HG03064 (cell line): ENCODE data around the gene C1QTNF1.

ENCODE experiments used
- ATAC-seq: cut with Tn5 transposase; IDR thresholded peaks from one replicate; pipeline ENCODE4 v1.9.1; 2021; ENCODE audit warnings: low read depth; ENCODE audit not compliant: unreplicated experiment

The C1QTNF1 gene

GRCh38 chr17:78992542-78993212 is 31.3 kb upstream of the C1QTNF1 start:
- ATAC-seq = no peak

- ATAC-seq = no peak
Measured at GRCh38 chr17:78993241-78993956, 30.6 kb upstream of the C1QTNF1 start.

GRCh38 chr17:78993981-78994671 is 29.8 kb upstream of the C1QTNF1 start:
- no peak for ATAC-seq

GRCh38 chr17:78995022-78995760 is 28.8 kb upstream of the C1QTNF1 start:
- ATAC-seq = no peak

- no peak for ATAC-seq
Measured at GRCh38 chr17:78995761-78996451, 28.1 kb upstream of the C1QTNF1 start.

- ATAC-seq = no peak
Measured at GRCh38 chr17:78996781-78997201, 27.2 kb upstream of the C1QTNF1 start.

GRCh38 chr17:78997231-78997741 is 26.7 kb upstream of the C1QTNF1 start:
- no peak for ATAC-seq

GRCh38 chr17:78997881-78998280 is 26.1 kb upstream of the C1QTNF1 start:
- no peak for ATAC-seq

GRCh38 chr17:78998311-78999055 is 25.5 kb upstream of the C1QTNF1 start:
- ATAC-seq = no peak

GRCh38 chr17:78999056-78999768 is 24.8 kb upstream of the C1QTNF1 start:
- no peak for ATAC-seq

GRCh38 chr17:78999947-79000395 is 24.0 kb upstream of the C1QTNF1 start:
- ATAC-seq = no peak

GRCh38 chr17:79000396-79001189 is 23.4 kb upstream of the C1QTNF1 start:
- no peak for ATAC-seq

GRCh38 chr17:79001190-79002020 is 22.6 kb upstream of the C1QTNF1 start:
- no peak for ATAC-seq

GRCh38 chr17:79002291-79002690 is 21.7 kb upstream of the C1QTNF1 start:
- ATAC-seq = no peak

GRCh38 chr17:79002796-79003593 is 21.0 kb upstream of the C1QTNF1 start:
- no peak for ATAC-seq

GRCh38 chr17:79003661-79004411 is 20.1 kb upstream of the C1QTNF1 start:
- ATAC-seq = no peak
